Ovary (tissue), 9 donors: ENCODE results near the gene TMCC2. TPM values are rescaled to one million over a fixed set of nuclear protein-coding genes. Genes with fewer than 3 reads are reported as not detected.

Source experiments
- DNase-seq, 5 donors: peaks; one replicate each; pipeline ENCODE4 v3.0.0-alpha.2; 2019 to 2020
- H3K27ac ChIP-seq, 2 donors: fragments of 200-600 bp; one replicate each; pipeline versions ENCODE4 v1.5.1 to v1.8.0; 2019 to 2022
- H3K27me3 ChIP-seq: fragments of 200-600 bp; one replicate; pipeline ENCODE4 v1.8.0; 2022
- H3K36me3 ChIP-seq: fragments of 200-600 bp; sonication (generic); one replicate; pipeline ENCODE4 v1.5.1; 2019
- H3K4me1 ChIP-seq: one replicate; pipeline ENCODE4 v1.8.1; 2013; ENCODE audit warnings: mild to moderate bottlenecking, moderate library complexity; ENCODE audit not compliant: insufficient read depth
- H3K4me3 ChIP-seq: fragments of 200-600 bp; sonication (generic); one replicate; pipeline ENCODE4 v1.5.1; 2017
- H3K9me3 ChIP-seq, 2 donors: fragments of 200-600 bp in 1 of 2; sonication (generic) in 1 of 2; one replicate each; pipeline versions ENCODE4 v1.5.1 to v1.8.1; 2013 to 2019; ENCODE audit warnings: mild to moderate bottlenecking in 1 of 2, moderate library complexity in 1 of 2
- EP300 ChIP-seq: sonication (generic); formaldehyde crosslinking; IDR thresholded peaks from one replicate; pipeline ENCODE4 v1.6.1; 2017; ENCODE audit warnings: antibody characterized with exemption
- POLR2A ChIP-seq: fragments of 450-650 bp; IDR thresholded peaks from one replicate; pipeline ENCODE4 v1.6.1; 2017; ENCODE audit warnings: antibody characterized with exemption, mild to moderate bottlenecking, moderate library complexity
- WGBS, 3 donors: extraction: QIAGEN DNeasy Blood & Tissue Kit in 1 of 3; methylation state at CpG; one replicate each; pipeline versions ENCODE4 v1.1.5 to v1.1.7; 2013 to 2017; 5-methylcytosine and 5-hydroxymethylcytosine counted together
- intact Hi-C, 4 donors: fragments of 100-400 bp; cut with DNase I; formaldehyde crosslinking; loops; one replicate each; pipeline versions ENCODE4 v1.11.0 to v1.15.1; 2022 to 2023
- polyA plus RNA-seq, 2 donors: library from polyadenylated mRNA; stranded (reverse); fragments of 200-250 nt in 1 of 2; fragments of 350-450 nt in 1 of 2; fragmentation: Illumina TruSeq in 1 of 2; extraction: RNeasy Lipid Tissue Mini Kit (QIAGEN cat#74804) in 1 of 2; gene quantifications; one replicate each; pipeline ENCODE4 v1.2.3, GENCODE V29; 2013 to 2014
- total RNA-seq, 7 donors: library from RNA; depleted of rRNA in 2 of 7; stranded (reverse); fragments of >200 nt in 2 of 7; fragmentation: NEBNext Ultra II Directional in 3 of 7; extraction: Animal tissue kit (Norgen Biotek cat#: 25700) in 3 of 7; gene quantifications; one replicate each; pipeline versions ENCODE4 v1.1.0 to v1.2.4, GENCODE V29; 2016 to 2023
- TF ChIP-seq, protein P1 (sequence below), 3 donors: fragments of 450-650 bp in 2 of 3; fragments of 200-600 bp in 1 of 3; IDR thresholded peaks; one replicate each; pipeline versions ENCODE4 v1.5.1 to v1.8.0; 2016 to 2022; ENCODE audit warnings: antibody characterized with exemption in 3 of 3, mild to moderate bottlenecking in 1 of 3
- donor health status: DM: no; HTN: no; CAD: no; lungs with moderate emphysema.
- donor health status: DM: no; HTN: no; CAD: no.
- donor health status: Bipolar disorder and iron deficiency.
- donor health status: DM: yes; HTN: yes; CAD: no.
- donor health status: DM: no; HTN: no; CAD: no.
- donor health status: DM: yes; HTN: yes; CAD: no.

TMCC2 gene
- total and polyA plus RNA-seq, 9 donors, result 2.3 to 11.0 (median 7.8) TPM

DNA sequence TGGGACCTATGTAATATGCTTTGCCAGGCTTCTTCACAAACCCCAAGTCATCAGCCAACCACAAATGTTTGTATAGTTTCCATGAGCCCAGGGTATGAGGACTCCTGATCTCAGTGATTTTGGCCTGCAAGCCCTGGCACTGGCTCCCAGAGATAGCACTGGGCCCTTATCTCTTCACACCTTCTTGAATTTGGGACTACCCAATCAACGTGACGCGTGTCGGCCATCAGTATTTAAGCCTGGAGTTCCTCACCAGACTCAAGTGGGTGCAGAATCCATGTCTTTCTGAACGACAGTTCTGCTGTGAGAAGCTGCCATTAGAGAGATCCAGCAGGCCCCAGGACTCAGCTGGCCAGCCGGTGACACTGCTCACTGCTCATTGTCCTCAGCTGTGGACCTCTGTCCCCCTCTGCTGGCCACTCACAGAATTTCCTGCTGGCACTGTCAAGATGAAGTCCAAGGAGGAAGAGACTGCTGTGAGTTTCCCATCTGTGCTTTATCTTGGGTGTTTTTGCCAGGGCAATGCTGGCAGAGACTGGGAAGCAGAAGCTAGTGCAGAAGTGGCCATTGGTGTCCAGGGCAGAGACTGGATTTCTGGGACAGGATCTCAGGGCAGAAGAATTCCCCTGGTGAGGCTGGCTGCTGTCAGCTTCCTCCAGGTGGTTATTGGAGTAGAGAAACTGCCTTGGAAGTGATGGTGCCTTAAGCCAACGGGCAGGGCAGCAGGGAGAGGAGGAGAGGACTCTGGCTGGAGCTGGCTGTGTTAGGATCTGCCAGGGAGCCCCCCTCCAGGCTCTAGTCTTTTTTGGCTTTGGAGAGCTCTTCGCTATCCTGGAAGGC is 28.4 kb downstream of the TMCC2 start:
- Histone ChIP-seq H3K27ac (no peak overlapping the region), H3K27me3 (no peaks in the 10 kb centered on the region), H3K9me3 (no peaks in the 10 kb centered on the region), H3K4me3 (no peak overlapping the region), H3K36me3 (no peaks in the 10 kb centered on the region), H3K4me1 (peaks cover 5% of the 10 kb centered on the region)
- WGBS, 3 donors, result 37 to 44% (median 41%) methylated on average over 8 of the region's 8 CpGs
- no peak for TF ChIP-seq EP300
- TF ChIP-seq, protein P1, sequence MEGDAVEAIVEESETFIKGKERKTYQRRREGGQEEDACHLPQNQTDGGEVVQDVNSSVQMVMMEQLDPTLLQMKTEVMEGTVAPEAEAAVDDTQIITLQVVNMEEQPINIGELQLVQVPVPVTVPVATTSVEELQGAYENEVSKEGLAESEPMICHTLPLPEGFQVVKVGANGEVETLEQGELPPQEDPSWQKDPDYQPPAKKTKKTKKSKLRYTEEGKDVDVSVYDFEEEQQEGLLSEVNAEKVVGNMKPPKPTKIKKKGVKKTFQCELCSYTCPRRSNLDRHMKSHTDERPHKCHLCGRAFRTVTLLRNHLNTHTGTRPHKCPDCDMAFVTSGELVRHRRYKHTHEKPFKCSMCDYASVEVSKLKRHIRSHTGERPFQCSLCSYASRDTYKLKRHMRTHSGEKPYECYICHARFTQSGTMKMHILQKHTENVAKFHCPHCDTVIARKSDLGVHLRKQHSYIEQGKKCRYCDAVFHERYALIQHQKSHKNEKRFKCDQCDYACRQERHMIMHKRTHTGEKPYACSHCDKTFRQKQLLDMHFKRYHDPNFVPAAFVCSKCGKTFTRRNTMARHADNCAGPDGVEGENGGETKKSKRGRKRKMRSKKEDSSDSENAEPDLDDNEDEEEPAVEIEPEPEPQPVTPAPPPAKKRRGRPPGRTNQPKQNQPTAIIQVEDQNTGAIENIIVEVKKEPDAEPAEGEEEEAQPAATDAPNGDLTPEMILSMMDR (IDR thresholded peaks at IDR 0.05), result peak; percentile 90 to 97 (median 96)
- peak; percentile 83 to 93 (median 92) for DNase-seq
- intact Hi-C loops, result loop anchor here in 3 of 4 donors (5.0 to 10.0 kb wide), 4 partner anchors 111 to 279 kb away; partner anchors contain the start of gene RBBP5 (in 1 of the 3)

DNA sequence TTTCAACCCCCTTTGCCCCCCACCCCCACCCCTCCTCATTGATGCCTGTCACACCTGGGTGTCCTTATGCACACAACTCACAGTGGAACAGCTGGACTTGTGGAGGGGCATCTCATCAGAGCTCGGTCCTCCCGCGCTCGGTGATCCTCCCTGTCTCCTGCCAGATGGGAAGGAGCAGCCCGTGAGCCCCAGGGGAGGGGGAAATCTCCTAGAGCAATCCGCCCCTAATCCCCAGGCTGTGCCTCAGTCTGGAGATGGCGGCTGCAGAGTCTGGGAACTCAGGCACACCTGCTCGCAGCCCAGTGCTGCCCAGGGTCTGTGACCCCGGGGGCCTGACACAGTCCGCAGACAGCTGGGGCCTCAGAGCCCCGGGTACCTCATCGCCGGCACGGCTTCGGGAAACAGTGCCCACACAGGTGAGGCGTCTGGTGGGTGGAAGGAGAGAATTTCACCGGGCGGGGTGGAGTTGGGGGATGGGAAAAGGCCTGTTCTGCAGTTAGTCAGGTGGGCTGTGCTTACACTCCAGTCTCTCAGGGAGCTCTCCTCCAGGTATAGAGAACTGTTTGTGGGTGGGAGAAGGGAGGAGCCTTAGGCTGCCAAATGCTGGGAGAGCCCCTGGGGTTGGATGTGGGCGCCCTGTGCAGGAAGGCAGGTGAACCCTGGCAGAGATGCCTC is 29.3 kb downstream of the TMCC2 start:
- H3K4me3 ChIP-seq, result no peak overlapping the region
- no peak overlapping the region for H3K27ac ChIP-seq
- 90 to 94% (median 94%) methylated on average over 18 to 19 of the region's 19 CpGs for WGBS, 3 donors
- intact Hi-C loops, result loop anchor here in 3 of 4 donors (5.0 to 10.0 kb wide), 4 partner anchors 112 to 280 kb away; partner anchors contain the start of gene RBBP5 (in 1 of the 3)
- TF ChIP-seq, protein P1 (IDR thresholded peaks at IDR 0.05), result no peak
- TF ChIP-seq EP300, result no peak
- no peak for TF ChIP-seq POLR2A
- DNase-seq, result no peak
- no peaks in the 10 kb centered on the region for H3K9me3 ChIP-seq
- H3K36me3 ChIP-seq, result no peaks in the 10 kb centered on the region
- H3K4me1 ChIP-seq, result peaks cover 6% of the 10 kb centered on the region
- H3K27me3 ChIP-seq, result no peaks in the 10 kb centered on the region

DNA sequence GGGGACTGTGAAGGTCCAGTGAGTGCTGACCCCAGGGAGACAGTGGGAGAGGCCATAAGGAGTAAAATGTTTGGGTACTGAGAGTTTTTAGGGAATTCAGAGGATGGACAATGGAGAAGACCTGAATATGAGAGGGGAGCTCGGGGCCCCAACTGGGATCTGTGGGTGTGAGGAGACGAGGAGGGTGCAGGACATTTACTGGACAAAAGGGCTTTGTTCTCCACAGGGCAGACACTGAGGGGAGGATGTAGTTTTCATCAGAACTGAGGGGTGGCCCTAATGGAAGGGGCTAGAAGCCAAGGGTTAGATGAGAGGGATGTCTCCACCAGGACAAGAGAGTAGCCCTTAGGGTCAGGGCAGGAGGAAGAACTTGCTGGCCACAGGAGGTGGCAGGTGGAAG is 30.0 kb downstream of the TMCC2 start:
- TF ChIP-seq, protein P1 (IDR thresholded peaks at IDR 0.05), result no peak
- TF ChIP-seq EP300 (no peak), POLR2A (no peak)
- intact Hi-C loops, result loop anchor here in 3 of 4 donors (5.0 to 10.0 kb wide), 4 partner anchors 113 to 280 kb away; partner anchors contain the start of gene RBBP5 (in 1 of the 3)
- H3K27me3 ChIP-seq, result no peaks in the 10 kb centered on the region
- H3K9me3 ChIP-seq, result no peaks in the 10 kb centered on the region
- H3K36me3 ChIP-seq, result no peaks in the 10 kb centered on the region
- no peak for DNase-seq
- no peak overlapping the region for H3K27ac ChIP-seq
- WGBS, 3 donors, result 90 to 93% (median 91%) methylated on average over 2 of the region's 2 CpGs
- no peak overlapping the region for H3K4me3 ChIP-seq
- H3K4me1 ChIP-seq, result peaks cover 7% of the 10 kb centered on the region

DNA sequence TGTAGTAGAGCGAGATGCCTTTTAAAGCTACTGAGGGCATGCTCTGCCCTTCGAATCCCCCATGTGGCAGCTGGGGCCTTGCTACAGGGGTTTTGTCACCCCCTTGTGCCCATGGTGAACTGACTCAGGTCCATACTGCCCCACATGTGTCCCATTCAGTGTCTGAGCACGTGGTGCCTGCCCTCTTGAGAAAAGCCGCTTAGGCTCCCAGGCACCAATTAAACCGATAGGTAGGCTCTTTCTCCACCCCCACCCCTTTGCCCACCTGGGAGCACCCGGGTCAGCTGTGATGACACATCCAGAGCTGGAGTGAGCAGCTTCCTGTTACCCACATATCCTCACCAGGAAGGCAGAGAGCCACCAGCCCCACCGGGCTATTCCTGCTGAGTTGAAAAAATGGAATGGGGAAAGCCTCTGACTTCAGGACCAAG is 30.5 kb downstream of the TMCC2 start:
- H3K27ac ChIP-seq, result no peak overlapping the region
- H3K36me3 ChIP-seq, result no peaks in the 10 kb centered on the region
- no peak for TF ChIP-seq EP300
- TF ChIP-seq, protein P1 (IDR thresholded peaks at IDR 0.05), result no peak
- no peak for TF ChIP-seq POLR2A
- no peak overlapping the region for H3K4me3 ChIP-seq
- intact Hi-C loops, result loop anchor here in 3 of 4 donors (5.0 to 10.0 kb wide), 4 partner anchors 113 to 281 kb away; partner anchors contain the start of gene RBBP5 (in 1 of the 3)
- no peaks in the 10 kb centered on the region for H3K27me3 ChIP-seq
- 83 to 90% (median 89%) methylated on average over 7 of the region's 7 CpGs for WGBS, 3 donors
- no peak for DNase-seq
- peaks cover 7% of the 10 kb centered on the region for H3K4me1 ChIP-seq
- no peaks in the 10 kb centered on the region for H3K9me3 ChIP-seq
